CD4-positive, CD25-positive, alpha-beta regulatory T cell (primary cell): ENCODE results near the gene IFIT3. TPM values are rescaled to one million over a fixed set of nuclear protein-coding genes. Genes with fewer than 3 reads are reported as not detected.
"Not testable (repeated sequence)": the region's sequence is repeated elsewhere in the genome, so short reads cannot be mapped to it uniquely, and the experiment has no call there.

Experiments
- ATAC-seq, 2 donors: fragments of 150-1000 bp; cut with Tn5 transposase; one replicate each; pipeline ENCODE4 v1.10.0; 2021; ENCODE audit warnings: low read depth in 2 of 2, moderate number of reproducible peaks in 2 of 2, moderate library complexity in 1 of 2
- DNase-seq, 3 donors: peaks; one replicate each; pipeline versions ENCODE4 v3.0.0 to v3.0.0-alpha.2; 2012 to 2022; ENCODE audit warnings: mixed read lengths in 1 of 3
- H3K27ac ChIP-seq: one replicate; pipeline ENCODE4 v1.7.0; 2013; ENCODE audit warnings: mild to moderate bottlenecking, low read length; ENCODE audit not compliant: insufficient read depth, poor library complexity, severe bottlenecking
- H3K27me3 ChIP-seq: one replicate; pipeline ENCODE4 v1.7.0; 2013; ENCODE audit warnings: low read length; ENCODE audit not compliant: control insufficient read depth, insufficient read depth
- H3K36me3 ChIP-seq: one replicate; pipeline ENCODE4 v1.7.0; 2013; ENCODE audit warnings: mild to moderate bottlenecking, low read length, moderate library complexity; ENCODE audit not compliant: control insufficient read depth, insufficient read depth
- H3K4me1 ChIP-seq: 2 replicates; pipeline ENCODE4 v1.7.0; 2013; ENCODE audit warnings: mild to moderate bottlenecking, low read length; ENCODE audit not compliant: insufficient read depth, control insufficient read depth, poor library complexity, severe bottlenecking
- H3K4me3 ChIP-seq: one replicate; pipeline ENCODE4 v1.7.0; 2013; ENCODE audit warnings: low read depth, mild to moderate bottlenecking, low read length, moderate library complexity
- H3K9me3 ChIP-seq, 2 experiments: 1 replicate in 1 of 2; 2 replicates in 1 of 2; pipeline ENCODE4 v1.7.0; 2013; ENCODE audit warnings: low read length in 2 of 2, mild to moderate bottlenecking in 1 of 2, moderate library complexity in 1 of 2; ENCODE audit not compliant: control insufficient read depth in 2 of 2
- H3K27ac Mint-ChIP-seq, 3 donors: one replicate each; pipeline ENCODE4 v1.8.0; 2020 to 2022; ENCODE audit warnings: mild to moderate bottlenecking in 3 of 3, mixed read lengths in 3 of 3, moderate library complexity in 2 of 3
- H3K27me3 Mint-ChIP-seq: one replicate; pipeline ENCODE4 v1.8.0; 2022; ENCODE audit warnings: mild to moderate bottlenecking, mixed read lengths
- H3K36me3 Mint-ChIP-seq: one replicate; pipeline ENCODE4 v1.8.0; 2020; ENCODE audit warnings: mixed read lengths
- H3K4me1 Mint-ChIP-seq, 4 donors: one replicate each; pipeline ENCODE4 v1.8.0; 2020 to 2022; ENCODE audit warnings: mixed read lengths in 4 of 4, mild to moderate bottlenecking in 1 of 4
- H3K4me3 Mint-ChIP-seq, 4 donors: one replicate each; pipeline ENCODE4 v1.8.0; 2020 to 2022; ENCODE audit warnings: mild to moderate bottlenecking in 4 of 4, mixed read lengths in 4 of 4, moderate library complexity in 3 of 4
- H3K9me3 Mint-ChIP-seq, 7 donors: one replicate each; pipeline ENCODE4 v1.8.0; 2020 to 2022; ENCODE audit warnings: mixed read lengths in 7 of 7, mild to moderate bottlenecking in 3 of 7, moderate library complexity in 2 of 7
- polyA plus RNA-seq, 4 donors: library from polyadenylated mRNA; unstranded; fragments of 300-500 nt; fragmentation: Illumina TruSeq; gene quantifications; one replicate each; pipeline ENCODE4 v1.2.3, GENCODE V29; 2021
- total RNA-seq: library from RNA; stranded (reverse); gene quantifications from one replicate; pipeline ENCODE4 v1.2.3, GENCODE V29; 2022

IFIT3 gene
- total and polyA plus RNA-seq, 5 donors from 2014 or later, result 9.0 to 25.9 (median 13.8) TPM

DNA sequence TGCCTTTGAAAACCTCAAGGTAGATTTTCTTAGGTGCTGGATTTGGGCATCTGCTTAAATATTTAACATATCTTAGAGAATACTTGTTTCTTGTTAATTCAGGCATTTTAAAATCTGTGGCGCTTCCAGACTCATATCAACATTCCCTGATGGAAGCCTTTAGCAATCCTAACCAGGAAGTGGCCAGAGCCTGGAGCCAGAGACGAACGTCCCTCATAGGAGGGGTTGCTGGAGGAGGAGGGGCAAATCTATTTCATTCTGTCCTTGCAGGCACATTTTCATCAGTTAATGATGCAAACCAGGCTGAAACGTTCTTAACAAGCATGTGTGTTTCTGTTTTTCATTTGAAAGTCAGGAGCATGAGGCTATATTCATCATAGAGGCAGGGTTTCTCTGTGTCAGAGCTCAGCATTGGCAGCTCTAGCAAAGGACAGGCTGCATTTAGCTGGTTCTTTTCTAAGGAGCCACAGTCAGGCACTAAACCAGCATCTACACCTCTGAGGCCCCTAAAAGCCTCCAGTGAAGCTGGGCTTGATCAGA is 43.8 kb upstream of the IFIT3 start:
- Histone ChIP-seq H3K27me3 (no peaks in the 10 kb centered on the region), H3K36me3 (no peaks in the 10 kb centered on the region), H3K27ac (no peak overlapping the region), H3K4me1 (no peaks in the 10 kb centered on the region), H3K9me3 (no peaks in the 10 kb centered on the region), H3K4me3 (no peak overlapping the region)
- Mint-ChIP-seq H3K9me3 (no peaks in the 10 kb centered on the region), H3K36me3 (no peaks in the 10 kb centered on the region), H3K4me1 (no peaks in the 10 kb centered on the region), H3K27ac (no peak overlapping the region), H3K27me3 (peaks cover 7% of the 10 kb centered on the region), H3K4me3 (no peak overlapping the region)
- ATAC-seq, result no peak
- no peak for DNase-seq

GRCh38 chr10:89284711-89285110 is 43.1 kb upstream of the IFIT3 start:
- H3K36me3 Mint-ChIP-seq, result not testable (repeated sequence)

DNA sequence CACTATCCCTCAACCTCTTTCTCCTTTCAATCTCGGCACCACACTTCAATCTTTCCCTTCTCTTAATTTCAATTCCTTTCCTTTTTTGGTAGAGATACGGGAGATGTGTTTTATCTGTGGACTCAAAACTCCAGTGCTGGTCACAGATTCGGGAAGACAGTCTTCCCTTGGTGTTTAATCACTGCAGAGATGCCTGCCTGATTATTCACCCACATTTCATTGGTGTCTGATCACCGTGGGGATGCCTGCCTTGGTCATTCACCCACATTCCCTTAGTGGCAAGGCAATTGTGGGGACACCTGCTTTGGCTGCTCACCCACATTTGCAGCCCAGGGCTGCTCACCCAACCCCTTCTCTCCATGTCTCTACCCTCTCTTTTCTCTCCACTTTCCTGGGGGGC is 42.5 kb upstream of the IFIT3 start:
- not testable (repeated sequence) for H3K4me3 Mint-ChIP-seq, H3K36me3 Mint-ChIP-seq, H3K4me1 Mint-ChIP-seq, H3K9me3 Mint-ChIP-seq, H3K27ac ChIP-seq, H3K4me1 ChIP-seq, DNase-seq, H3K4me3 ChIP-seq, ATAC-seq, H3K27me3 Mint-ChIP-seq, H3K36me3 ChIP-seq, H3K27me3 ChIP-seq, H3K9me3 ChIP-seq
- H3K27ac Mint-ChIP-seq, result peak overlapping the region in 1 of 3 donors; percentile 85

More at GRCh38 chr10:89284711-89285110, 43.1 kb upstream of the IFIT3 start:
- H3K27me3 ChIP-seq, DNase-seq, H3K27ac ChIP-seq, H3K4me1 Mint-ChIP-seq, H3K27me3 Mint-ChIP-seq, ATAC-seq, H3K4me1 ChIP-seq, H3K36me3 ChIP-seq, H3K9me3 Mint-ChIP-seq, H3K4me3 Mint-ChIP-seq, H3K4me3 ChIP-seq, H3K27ac Mint-ChIP-seq, H3K9me3 ChIP-seq: not testable (repeated sequence)

DNA sequence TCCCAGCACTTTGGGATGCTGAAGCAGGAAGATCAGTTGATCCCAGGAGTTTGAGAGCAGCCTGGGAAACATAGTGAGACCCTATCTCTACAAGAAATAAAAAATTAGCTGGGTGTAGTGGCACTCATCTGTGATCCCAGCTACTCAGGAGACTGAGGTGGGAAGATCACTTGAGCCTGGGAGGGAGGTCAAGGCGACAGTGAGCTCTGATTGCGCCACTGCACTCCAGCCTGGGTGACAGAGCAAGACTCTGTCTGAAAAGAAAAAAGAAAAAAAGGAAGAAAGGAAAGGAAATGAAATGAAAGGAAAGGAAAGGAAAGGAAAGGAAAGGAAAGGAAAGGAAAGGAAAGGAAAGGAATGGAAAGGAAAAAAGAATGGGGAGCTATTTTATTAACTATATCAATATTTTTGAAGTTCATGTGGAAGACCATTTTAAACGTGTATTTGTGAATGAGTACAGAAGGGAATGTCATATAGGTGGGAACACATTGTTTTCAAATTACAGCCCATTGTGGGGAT is 33.0 kb upstream of the IFIT3 start:
- DNase-seq (no peak), ATAC-seq (no peak)
- H3K27me3 ChIP-seq, result no peaks in the 10 kb centered on the region
- Mint-ChIP-seq H3K27me3 (no peaks in the 10 kb centered on the region), H3K4me1 (peaks cover 0 to 16% (median 12%) of the 10 kb centered on the region in 4 donors), H3K9me3 (peaks cover 0 to 13% (median 4%) of the 10 kb centered on the region in 7 donors), H3K27ac (peak overlapping the region in 1 of 3 donors; percentile 62), H3K4me3 (peak overlapping the region in 1 of 4 donors; percentile 26), H3K36me3 (peaks cover 8% of the 10 kb centered on the region)
- H3K4me3 ChIP-seq, result no peak overlapping the region
- H3K27ac ChIP-seq, result no peak overlapping the region
- no peaks in the 10 kb centered on the region for H3K4me1 ChIP-seq
- H3K9me3 ChIP-seq, result no peaks in the 10 kb centered on the region
- no peaks in the 10 kb centered on the region for H3K36me3 ChIP-seq

DNA sequence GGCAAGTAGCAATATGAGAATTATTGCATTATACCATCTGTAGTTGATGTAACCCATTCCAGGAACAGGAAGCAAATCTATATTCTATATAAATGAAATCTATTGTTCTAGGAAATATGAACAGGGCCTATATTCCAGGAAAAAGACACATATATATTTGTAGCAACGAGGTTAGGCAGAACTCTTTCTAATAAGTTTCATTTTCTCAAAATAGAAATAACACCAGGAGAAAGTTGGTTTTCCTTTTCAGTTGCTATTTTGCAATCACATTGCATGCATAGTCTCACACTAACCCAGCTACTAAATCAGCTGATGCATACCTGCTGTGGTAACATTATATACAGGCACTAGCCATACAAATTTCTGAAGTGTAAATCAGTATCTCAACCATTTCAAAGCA is 32.2 kb upstream of the IFIT3 start:
- peaks cover 0 to 17% (median 13%) of the 10 kb centered on the region in 4 donors for H3K4me1 Mint-ChIP-seq
- ATAC-seq, result no peak
- H3K36me3 Mint-ChIP-seq, result peaks cover 8% of the 10 kb centered on the region
- no peak overlapping the region for H3K27ac ChIP-seq
- H3K4me3 ChIP-seq, result no peak overlapping the region
- peaks cover 0 to 13% (median 4%) of the 10 kb centered on the region in 7 donors for H3K9me3 Mint-ChIP-seq
- no peaks in the 10 kb centered on the region for H3K27me3 Mint-ChIP-seq
- no peaks in the 10 kb centered on the region for H3K9me3 ChIP-seq
- H3K27ac Mint-ChIP-seq, result peak overlapping the region in 1 of 3 donors; percentile 23
- no peaks in the 10 kb centered on the region for H3K4me1 ChIP-seq
- peak in 1 of 3 donors; percentile 61 for DNase-seq
- no peak overlapping the region for H3K4me3 Mint-ChIP-seq
- H3K36me3 ChIP-seq, result no peaks in the 10 kb centered on the region
- H3K27me3 ChIP-seq, result no peaks in the 10 kb centered on the region

DNA sequence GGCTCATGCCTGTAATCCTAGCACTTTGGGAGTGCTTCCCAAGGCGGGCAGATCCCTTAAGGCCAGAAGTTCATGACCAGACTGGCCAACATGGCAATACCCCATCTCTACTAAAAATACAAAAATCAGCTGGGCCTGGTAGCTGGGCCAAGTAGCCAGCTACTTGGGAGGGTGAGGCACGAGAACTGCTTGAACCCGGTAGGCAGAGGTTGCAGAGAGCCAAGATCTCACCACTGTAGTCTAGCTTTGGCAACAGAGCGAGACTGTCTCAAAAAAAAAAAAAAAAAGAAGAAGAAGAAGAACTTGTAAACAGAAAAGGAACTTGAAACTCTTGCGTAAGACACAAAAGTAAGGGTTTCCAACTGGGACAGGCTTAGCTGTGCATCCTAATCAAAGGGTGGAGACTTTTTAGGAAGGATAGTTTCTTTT is 31.6 kb upstream of the IFIT3 start:
- Histone ChIP-seq H3K27me3 (no peaks in the 10 kb centered on the region), H3K9me3 (no peaks in the 10 kb centered on the region), H3K4me1 (peaks cover 3% of the 10 kb centered on the region), H3K4me3 (no peak overlapping the region), H3K27ac (no peak overlapping the region), H3K36me3 (no peaks in the 10 kb centered on the region)
- ATAC-seq, result no peak
- peaks cover 5 to 21% (median 15%) of the 10 kb centered on the region in 4 donors for H3K4me1 Mint-ChIP-seq
- peaks cover 8% of the 10 kb centered on the region for H3K36me3 Mint-ChIP-seq
- DNase-seq, result no peak
- H3K4me3 Mint-ChIP-seq, result no peak overlapping the region
- peak overlapping the region in 1 of 3 donors; percentile 23 for H3K27ac Mint-ChIP-seq
- peaks cover 0 to 13% (median 4%) of the 10 kb centered on the region in 7 donors for H3K9me3 Mint-ChIP-seq
- no peaks in the 10 kb centered on the region for H3K27me3 Mint-ChIP-seq

DNA sequence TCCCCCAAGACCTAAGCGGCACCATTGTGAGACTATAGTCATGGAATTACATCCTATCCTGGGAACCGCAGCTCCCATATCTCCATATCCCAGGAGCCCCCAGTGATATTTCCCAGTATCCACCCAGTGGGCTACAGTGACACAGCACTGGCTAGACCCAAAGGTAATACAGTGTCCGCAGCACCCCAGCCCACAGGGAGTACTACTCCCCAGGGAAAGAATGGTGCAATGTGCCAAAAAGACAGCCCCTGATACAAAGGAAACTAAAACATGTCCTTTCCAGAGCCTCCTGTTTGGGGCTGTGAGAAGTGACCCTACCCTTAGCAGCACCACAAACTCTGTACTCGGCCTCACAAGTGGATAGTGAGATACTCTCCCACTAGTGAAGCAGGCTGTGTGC is 30.4 kb upstream of the IFIT3 start:
- no peak overlapping the region for H3K4me3 Mint-ChIP-seq
- Histone ChIP-seq H3K4me1 (peaks cover 7% of the 10 kb centered on the region), H3K36me3 (no peaks in the 10 kb centered on the region), H3K27me3 (no peaks in the 10 kb centered on the region), H3K9me3 (no peaks in the 10 kb centered on the region), H3K27ac (no peak overlapping the region), H3K4me3 (no peak overlapping the region)
- no peak for ATAC-seq
- DNase-seq, result no peak
- peaks cover 14 to 31% (median 19%) of the 10 kb centered on the region in 4 donors for H3K4me1 Mint-ChIP-seq
- no peak overlapping the region for H3K27ac Mint-ChIP-seq
- H3K36me3 Mint-ChIP-seq, result peaks cover 8% of the 10 kb centered on the region
- H3K9me3 Mint-ChIP-seq, result peaks cover 0 to 13% (median 4%) of the 10 kb centered on the region in 7 donors
- peaks cover 3% of the 10 kb centered on the region for H3K27me3 Mint-ChIP-seq

DNA sequence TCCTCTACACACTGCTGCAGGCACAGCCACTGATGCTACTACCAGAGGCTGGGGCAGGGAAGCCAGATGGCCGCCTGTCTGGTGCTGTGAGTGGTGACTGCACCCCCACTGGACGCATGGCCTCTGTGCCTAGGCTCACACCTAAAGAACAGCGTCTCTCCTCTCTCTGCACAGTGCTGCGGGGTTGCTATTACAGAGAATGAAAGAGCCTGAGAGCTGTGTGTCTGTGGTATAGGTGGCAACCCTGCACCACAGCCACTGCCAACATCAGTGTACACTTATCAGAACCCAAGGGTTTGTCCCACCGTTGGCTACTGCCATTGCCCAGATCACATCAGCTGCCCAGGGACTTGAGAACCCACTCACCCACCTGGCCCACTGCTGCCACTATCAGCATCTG is 30.0 kb upstream of the IFIT3 start:
- Histone ChIP-seq H3K27me3 (no peaks in the 10 kb centered on the region), H3K36me3 (no peaks in the 10 kb centered on the region), H3K4me1 (peaks cover 12% of the 10 kb centered on the region), H3K9me3 (no peaks in the 10 kb centered on the region), H3K27ac (no peak overlapping the region), H3K4me3 (no peak overlapping the region)
- H3K4me3 Mint-ChIP-seq, result no peak overlapping the region
- no peak for DNase-seq
- peaks cover 8% of the 10 kb centered on the region for H3K36me3 Mint-ChIP-seq
- H3K9me3 Mint-ChIP-seq, result peaks cover 0 to 13% (median 4%) of the 10 kb centered on the region in 7 donors
- peak overlapping the region in 1 of 3 donors; percentile 1 for H3K27ac Mint-ChIP-seq
- H3K4me1 Mint-ChIP-seq, result peaks cover 14 to 36% (median 24%) of the 10 kb centered on the region in 4 donors
- ATAC-seq, result no peak
- H3K27me3 Mint-ChIP-seq, result peaks cover 6% of the 10 kb centered on the region
